Stimulated activated CD8-positive, alpha-beta memory T cell treated with anti-CD3 and anti-CD28 coated beads, Interleukin-7, amount 100 ng/mL, for 24 hours (primary cell): ENCODE results near the gene BCO2.
A peak's percentile ranks its signal among the peaks of the same experiment; 100 is the strongest.

ENCODE experiments used
- DNase-seq: peaks from one replicate; pipeline ENCODE4 v3.0.0-alpha.2; 2020; ENCODE audit warnings: low read depth

The BCO2 gene

DNA sequence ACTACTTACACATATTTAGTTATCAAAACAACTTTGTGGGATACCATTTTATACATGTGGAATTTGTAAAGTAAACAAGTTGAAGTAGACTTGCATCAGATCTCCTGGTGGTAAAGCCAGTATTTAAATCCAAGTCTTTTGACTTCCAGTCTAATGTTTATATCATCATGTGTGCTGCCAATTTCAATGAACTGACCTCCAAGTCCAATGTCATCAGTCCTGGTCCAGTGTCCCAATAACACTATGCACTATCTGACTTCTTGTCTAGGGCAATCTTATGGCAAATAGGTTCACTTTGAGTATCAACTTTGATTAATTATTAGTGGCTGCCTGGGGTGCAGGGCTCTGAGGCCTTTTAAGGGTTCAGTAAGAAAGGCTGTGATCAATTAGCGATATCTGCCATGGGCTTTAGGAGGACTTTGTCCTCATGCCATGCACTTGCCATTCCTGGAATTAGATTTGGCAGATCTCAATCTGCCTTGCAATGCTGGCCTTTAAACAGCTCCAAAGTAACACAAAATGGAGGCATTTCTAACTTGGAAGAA is 41.3 kb downstream of the BCO2 start:
- DNase-seq, result no peak

DNA sequence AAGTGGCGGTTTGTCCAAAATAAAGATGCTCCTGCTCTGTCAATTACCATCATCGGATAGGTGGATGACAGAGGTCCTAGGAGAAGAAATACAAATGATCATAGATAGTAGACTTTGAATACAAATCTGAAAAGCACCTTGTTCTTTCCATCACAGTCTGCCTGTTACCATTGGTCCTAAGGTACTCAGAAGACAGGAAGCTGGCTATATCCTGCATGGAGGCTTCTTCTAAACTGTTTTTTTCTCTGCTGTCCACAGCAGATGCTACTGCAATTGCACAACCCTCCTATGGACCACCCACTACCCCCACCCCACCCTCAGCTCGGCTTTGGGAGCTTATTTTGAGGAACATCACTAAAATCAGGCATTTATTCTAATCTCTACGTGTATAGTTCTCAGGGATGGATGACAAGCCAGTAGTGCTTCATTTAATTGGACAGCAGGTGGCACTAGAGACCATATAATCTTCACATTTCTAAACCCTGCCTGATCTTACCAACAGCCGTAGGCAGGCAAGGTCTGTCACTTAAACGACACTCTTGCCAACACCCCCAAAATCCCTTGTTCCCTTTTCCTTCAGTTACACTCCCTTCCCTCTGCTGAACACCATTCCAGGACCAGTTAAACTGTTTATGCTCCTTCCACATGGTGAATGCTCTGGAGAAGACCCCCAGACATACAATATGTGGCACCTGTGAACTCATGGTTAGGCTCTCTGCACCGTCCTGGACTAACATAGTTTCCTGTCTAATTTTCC is 44.3 kb downstream of the BCO2 start:
- DNase-seq, result no peak

GRCh38 chr11:112221274-112221835 is 46.0 kb downstream of the BCO2 start:
- DNase-seq, result no peak

GRCh38 chr11:112222303-112222702 is 47.0 kb downstream of the BCO2 start:
- DNase-seq, result no peak

- no peak for DNase-seq
Measured at GRCh38 chr11:112223121-112223520, 47.8 kb downstream of the BCO2 start.

GRCh38 chr11:112223754-112224532 is 48.6 kb downstream of the BCO2 start:
- no peak for DNase-seq

- no peak for DNase-seq
Measured at GRCh38 chr11:112225753-112226061, 50.4 kb downstream of the BCO2 start.

- DNase-seq, result peak; percentile 55
Measured at GRCh38 chr11:112226062-112226830, 50.9 kb downstream of the BCO2 start, which contains the start of gene PTS. Gene PTS (plus strand): TSS chr11:112226428. CDS start chr11:112226444, 16 bp downstream.

DNA sequence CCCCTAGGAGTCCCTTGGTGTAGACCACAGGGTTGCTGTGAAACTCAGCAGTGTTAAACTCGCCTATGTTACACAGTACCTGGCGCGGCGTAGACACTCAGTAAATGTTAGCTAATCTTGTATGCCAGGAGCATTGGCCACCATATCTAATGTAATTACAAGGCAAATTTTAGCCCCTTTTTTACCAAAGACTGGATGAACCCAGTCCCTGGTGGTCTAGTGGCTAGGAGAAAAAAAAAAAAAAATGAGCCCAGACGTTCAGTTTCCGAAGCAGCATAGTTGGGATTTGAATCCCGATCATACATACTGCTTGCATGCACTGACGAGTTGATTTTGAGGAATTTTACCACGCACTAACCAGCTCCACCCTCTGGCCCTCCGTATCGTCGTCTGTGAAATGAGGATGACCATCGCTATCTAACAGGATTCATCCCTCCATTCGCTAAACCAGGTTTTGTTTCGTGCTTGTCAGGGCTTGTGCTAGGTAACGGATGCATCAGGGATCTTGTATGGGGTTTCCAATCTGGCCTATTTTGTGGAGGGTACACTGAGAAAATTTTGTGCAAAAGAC is 51.6 kb downstream of the BCO2 start:
- no peak for DNase-seq

GRCh38 chr11:112227471-112227870 is 52.2 kb downstream of the BCO2 start:
- no peak for DNase-seq

DNA sequence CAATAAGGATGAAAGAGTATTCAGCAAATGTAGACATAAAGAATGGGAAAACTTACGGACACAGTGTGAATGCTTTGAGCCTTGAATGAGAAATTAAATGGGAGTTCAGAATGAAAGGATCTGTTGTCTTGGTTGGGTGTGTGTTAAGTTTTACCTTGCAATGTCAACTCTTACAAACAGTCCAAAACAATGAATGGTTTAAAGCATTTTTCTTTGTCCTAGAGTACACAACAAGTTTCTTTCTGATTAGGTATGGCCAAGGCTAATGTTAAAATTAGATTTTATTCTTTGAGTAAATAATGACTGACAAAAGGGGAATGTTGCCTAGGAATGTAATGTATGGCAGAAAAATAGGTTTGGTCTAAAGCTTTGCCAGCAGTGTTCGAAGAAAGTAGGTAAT is 53.4 kb downstream of the BCO2 start:
- no peak for DNase-seq

DNA sequence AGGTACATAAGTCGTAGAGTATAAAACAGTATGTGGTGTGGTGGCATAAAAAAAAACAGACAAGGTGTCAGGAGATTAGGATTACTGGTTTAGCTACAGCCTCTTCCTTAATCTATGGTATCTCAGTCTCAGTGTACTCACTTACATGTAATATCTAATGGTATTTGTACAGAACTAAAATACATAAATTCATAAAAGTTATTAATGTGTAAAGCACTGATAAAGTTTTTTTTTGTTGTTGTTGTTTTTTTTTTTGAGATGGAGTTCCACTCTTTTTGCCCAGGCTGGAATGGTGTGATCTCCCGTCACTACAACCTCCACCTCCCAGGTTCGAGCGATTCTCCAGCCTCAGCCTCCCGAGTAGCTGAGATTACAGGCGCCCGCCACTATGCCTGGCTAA is 53.8 kb downstream of the BCO2 start:
- DNase-seq, result no peak

GRCh38 chr11:112229746-112230433 is 54.6 kb downstream of the BCO2 start:
- no peak for DNase-seq

DNA sequence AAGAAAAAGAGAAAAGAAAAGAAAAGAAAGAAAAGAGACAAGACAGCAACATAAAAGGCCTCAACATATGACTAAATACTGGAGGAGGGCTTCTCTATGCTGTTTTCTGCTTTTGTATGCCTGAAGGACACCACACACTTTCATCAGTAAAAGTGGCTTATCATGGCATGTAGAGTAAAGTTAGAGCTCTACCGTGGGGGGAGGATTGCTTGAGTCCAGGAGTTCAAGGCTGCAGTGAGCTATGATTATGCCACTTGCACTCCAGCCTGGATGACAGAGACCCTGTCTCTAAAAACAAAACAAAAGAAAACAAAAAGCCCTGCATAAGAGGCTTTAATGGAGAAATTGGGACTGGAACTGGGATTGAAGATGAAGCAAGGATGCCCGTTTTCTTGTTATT is 56.6 kb downstream of the BCO2 start:
- DNase-seq, result no peak

DNA sequence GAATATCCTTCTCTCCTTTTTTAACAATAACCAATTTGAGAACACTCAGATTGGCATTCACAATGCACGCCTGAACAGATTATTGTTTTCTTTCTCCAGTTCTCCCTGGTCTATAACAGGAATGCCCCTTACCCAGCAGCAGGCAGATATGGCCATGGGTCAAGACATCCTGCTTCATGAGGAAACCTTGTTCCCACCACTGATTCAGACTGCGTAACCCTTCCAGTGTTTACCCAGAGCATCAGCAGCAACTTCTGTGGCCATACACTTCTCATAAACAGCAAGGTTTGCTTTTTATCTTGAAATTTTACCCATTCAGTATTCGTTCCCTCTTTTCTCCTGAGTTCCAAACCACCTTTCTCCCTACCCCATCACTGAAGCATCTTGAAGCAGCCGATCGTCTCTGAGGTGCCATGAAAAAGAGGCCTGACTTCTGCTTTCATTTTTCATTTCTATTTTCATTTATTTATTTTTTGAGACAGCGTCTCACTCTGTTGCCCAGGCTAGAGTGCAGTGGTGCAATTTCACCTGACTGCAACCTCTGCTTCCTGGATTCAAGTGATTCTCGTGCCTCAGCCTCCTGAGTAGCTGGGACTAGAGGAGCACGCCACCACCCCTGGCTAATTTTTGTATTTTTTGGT is 60.6 kb downstream of the BCO2 start:
- no peak for DNase-seq

GRCh38 chr11:112237451-112237850 is 62.1 kb downstream of the BCO2 start:
- DNase-seq, result no peak

DNA sequence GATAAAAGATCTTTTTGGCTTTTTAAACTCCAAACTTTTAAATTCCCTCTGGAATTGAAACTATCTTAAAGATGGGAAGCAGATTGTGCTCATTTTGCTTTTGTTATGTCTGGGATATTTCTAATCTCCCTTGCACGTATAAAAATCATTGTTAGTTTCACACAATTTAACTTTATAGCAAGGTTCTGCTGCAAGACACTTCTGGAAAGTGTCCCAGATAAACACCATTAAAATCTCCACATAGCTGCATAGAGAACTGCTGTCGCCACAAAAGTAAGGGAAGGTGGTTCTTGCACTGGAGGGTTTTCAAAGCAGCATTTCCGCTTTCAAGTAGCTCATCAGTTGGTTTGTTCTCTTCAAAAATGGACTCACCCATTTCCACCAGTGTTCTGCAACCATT is 62.7 kb downstream of the BCO2 start:
- DNase-seq, result no peak

GRCh38 chr11:112241486-112241885 is 66.2 kb downstream of the BCO2 start:
- DNase-seq, result no peak

DNA sequence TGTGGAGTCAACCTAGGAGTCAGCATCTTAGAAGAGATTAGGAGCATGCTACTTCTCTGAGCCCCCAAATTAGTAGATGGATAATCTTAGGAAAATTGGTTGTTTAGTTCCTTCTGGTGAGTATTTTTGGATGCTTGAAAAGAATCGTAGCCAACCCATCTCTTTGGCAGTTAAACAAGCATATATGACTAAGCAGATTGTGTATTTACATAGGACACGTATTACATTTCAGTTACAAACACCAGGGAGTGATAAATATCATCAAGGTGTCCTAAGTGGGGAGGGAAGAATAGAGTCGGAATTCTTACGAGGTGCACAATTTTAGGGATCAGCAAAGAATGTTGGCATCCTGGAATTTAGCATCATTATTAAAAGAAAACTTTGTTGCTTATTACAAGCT is 71.9 kb downstream of the BCO2 start:
- DNase-seq, result no peak

- no peak for DNase-seq
Measured at GRCh38 chr11:112248201-112248600, 72.9 kb downstream of the BCO2 start.
